SU-DHL-6 (cell line): ENCODE results near the gene RSPH3.

ENCODE experiments used
- EZH2phosphoT487 ChIP-seq: fragments of 200-600 bp; sonication (generic), shearing (Covaris generic); conservative IDR thresholded peaks from 2 replicates; pipeline ENCODE4 v1.6.1; 2018; ENCODE audit warnings: mild to moderate bottlenecking, antibody characterized with exemption, low read length, moderate library complexity, mixed read lengths
- TF ChIP-seq, protein P1 (sequence below): fragments of 200-600 bp; sonication (generic); IDR thresholded peaks from one replicate; pipeline ENCODE4 v1.5.1; 2017; ENCODE audit warnings: antibody characterized with exemption, mild to moderate bottlenecking, low read length, moderate library complexity; ENCODE audit not compliant: insufficient read depth, poor library complexity, severe bottlenecking

DNA sequence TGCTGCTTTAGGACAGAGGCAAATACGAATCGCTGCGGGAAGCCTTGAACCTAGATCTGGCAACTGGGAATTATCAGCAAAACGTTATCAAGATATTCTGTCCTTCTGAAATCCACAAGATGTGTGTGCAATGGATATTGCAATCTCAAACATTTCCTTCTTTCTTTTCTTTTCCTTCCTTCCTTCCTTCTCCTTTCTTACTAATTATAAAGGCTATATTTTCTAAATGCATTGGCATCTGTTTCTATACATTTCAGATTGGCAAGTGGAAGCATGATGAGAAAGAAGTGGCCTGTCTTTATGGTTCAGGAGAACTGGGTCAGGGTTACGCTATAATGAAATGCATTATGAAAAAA lies 42.8 kb upstream of the RSPH3 start:
- TF ChIP-seq, protein P1, sequence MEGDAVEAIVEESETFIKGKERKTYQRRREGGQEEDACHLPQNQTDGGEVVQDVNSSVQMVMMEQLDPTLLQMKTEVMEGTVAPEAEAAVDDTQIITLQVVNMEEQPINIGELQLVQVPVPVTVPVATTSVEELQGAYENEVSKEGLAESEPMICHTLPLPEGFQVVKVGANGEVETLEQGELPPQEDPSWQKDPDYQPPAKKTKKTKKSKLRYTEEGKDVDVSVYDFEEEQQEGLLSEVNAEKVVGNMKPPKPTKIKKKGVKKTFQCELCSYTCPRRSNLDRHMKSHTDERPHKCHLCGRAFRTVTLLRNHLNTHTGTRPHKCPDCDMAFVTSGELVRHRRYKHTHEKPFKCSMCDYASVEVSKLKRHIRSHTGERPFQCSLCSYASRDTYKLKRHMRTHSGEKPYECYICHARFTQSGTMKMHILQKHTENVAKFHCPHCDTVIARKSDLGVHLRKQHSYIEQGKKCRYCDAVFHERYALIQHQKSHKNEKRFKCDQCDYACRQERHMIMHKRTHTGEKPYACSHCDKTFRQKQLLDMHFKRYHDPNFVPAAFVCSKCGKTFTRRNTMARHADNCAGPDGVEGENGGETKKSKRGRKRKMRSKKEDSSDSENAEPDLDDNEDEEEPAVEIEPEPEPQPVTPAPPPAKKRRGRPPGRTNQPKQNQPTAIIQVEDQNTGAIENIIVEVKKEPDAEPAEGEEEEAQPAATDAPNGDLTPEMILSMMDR = no peak
- no peak for TF ChIP-seq EZH2phosphoT487
